Liver (tissue), 9 donors: Measurements from ENCODE around the gene NFU1. TPM values are rescaled to one million over a fixed set of nuclear protein-coding genes. Genes with fewer than 3 reads are reported as not detected.

ENCODE experiments used
- DNase-seq: peaks from one replicate; pipeline ENCODE4 v3.0.0-alpha.2; 2017; ENCODE audit warnings: low spot score
- H3K27ac ChIP-seq, 2 donors: one replicate each; pipeline ENCODE4 v1.7.0; 2013; ENCODE audit warnings: inconsistent platforms in 2 of 2, low read length in 2 of 2, control low read depth in 1 of 2, low read depth in 1 of 2, mild to moderate bottlenecking in 1 of 2
- H3K27me3 ChIP-seq, 4 donors: one replicate each; pipeline versions ENCODE4 v1.6.1 to v1.7.0; 2013; ENCODE audit warnings: low read length in 3 of 4, inconsistent platforms in 1 of 4, mild to moderate bottlenecking in 1 of 4, moderate library complexity in 1 of 4; ENCODE audit not compliant: control insufficient read depth in 4 of 4, insufficient read depth in 4 of 4
- H3K36me3 ChIP-seq, 4 donors: one replicate each; pipeline versions ENCODE4 v1.6.1 to v1.7.0; 2013; ENCODE audit warnings: low read length in 3 of 4, mild to moderate bottlenecking in 3 of 4, low read depth in 1 of 4, moderate library complexity in 1 of 4; ENCODE audit not compliant: control insufficient read depth in 4 of 4, insufficient read depth in 3 of 4
- H3K4me1 ChIP-seq, 4 donors: one replicate each; pipeline versions ENCODE4 v1.6.1 to v1.7.0; 2013; ENCODE audit warnings: low read length in 3 of 4, mild to moderate bottlenecking in 3 of 4, moderate library complexity in 1 of 4; ENCODE audit not compliant: control insufficient read depth in 4 of 4, insufficient read depth in 4 of 4
- H3K4me3 ChIP-seq, 3 donors: one replicate each; pipeline versions ENCODE4 v1.6.1 to v1.7.0; 2013; ENCODE audit warnings: low read length in 3 of 3, control low read depth in 1 of 3, low read depth in 1 of 3, mild to moderate bottlenecking in 1 of 3
- H3K9ac ChIP-seq, 2 donors: one replicate each; pipeline ENCODE4 v1.7.0; 2013; ENCODE audit warnings: low read length in 2 of 2, mild to moderate bottlenecking in 2 of 2, moderate library complexity in 2 of 2, control low read depth in 1 of 2, low read depth in 1 of 2
- H3K9me3 ChIP-seq, 4 donors: one replicate each; pipeline versions ENCODE4 v1.6.1 to v1.7.0; 2013; ENCODE audit warnings: low read length in 3 of 4; ENCODE audit not compliant: control insufficient read depth in 4 of 4
- ATF3 ChIP-seq: IDR thresholded peaks from 2 replicates; pipeline ENCODE4 v1.6.1; 2016; ENCODE audit warnings: antibody characterized with exemption
- CTCF ChIP-seq: fragments of 150-350 bp; IDR thresholded peaks from 2 replicates; pipeline ENCODE4 v1.5.1; 2017; ENCODE audit warnings: improper control_type of control experiment, low read depth, low read length; ENCODE audit not compliant: missing input control
- EGR1 ChIP-seq, 2 donors: IDR thresholded peaks; 2 replicates each; pipeline ENCODE4 v1.6.1; 2016 to 2018; ENCODE audit warnings: antibody characterized with exemption in 2 of 2, low read depth in 2 of 2
- FOXA1 ChIP-seq: IDR thresholded peaks from 2 replicates; pipeline ENCODE4 v1.6.1; 2016; ENCODE audit warnings: antibody characterized with exemption
- FOXA2 ChIP-seq: IDR thresholded peaks from 2 replicates; pipeline ENCODE4 v1.6.1; 2016; ENCODE audit warnings: antibody characterized with exemption
- GABPA ChIP-seq, 2 donors: IDR thresholded peaks in 1 of 2; conservative IDR thresholded peaks in 1 of 2; 2 replicates each; pipeline ENCODE4 v1.6.1; 2016; ENCODE audit warnings: antibody characterized with exemption in 2 of 2, mild to moderate bottlenecking in 1 of 2, moderate library complexity in 1 of 2
- HNF4A ChIP-seq, 2 donors: conservative IDR thresholded peaks; 2 replicates each; pipeline ENCODE4 v1.6.1; 2016; ENCODE audit warnings: antibody characterized with exemption in 2 of 2, mild to moderate bottlenecking in 2 of 2
- HNF4G ChIP-seq: IDR thresholded peaks from 2 replicates; pipeline ENCODE4 v1.6.1; 2016; ENCODE audit warnings: antibody characterized with exemption
- JUND ChIP-seq, 2 donors: IDR thresholded peaks; 2 replicates each; pipeline ENCODE4 v1.6.1; 2016; ENCODE audit warnings: antibody characterized with exemption in 2 of 2
- MAX ChIP-seq: IDR thresholded peaks from 2 replicates; pipeline ENCODE4 v1.6.1; 2016; ENCODE audit warnings: antibody characterized with exemption
- NR2F2 ChIP-seq: IDR thresholded peaks from 2 replicates; pipeline ENCODE4 v1.6.1; 2016; ENCODE audit warnings: antibody characterized with exemption
- RAD21 ChIP-seq, 2 donors: IDR thresholded peaks; 2 replicates each; pipeline ENCODE4 v1.6.1; 2016; ENCODE audit warnings: antibody characterized with exemption in 2 of 2, mild to moderate bottlenecking in 2 of 2
- REST ChIP-seq: IDR thresholded peaks from 2 replicates; pipeline ENCODE4 v1.6.1; 2016; ENCODE audit warnings: antibody characterized with exemption, mild to moderate bottlenecking
- RXRA ChIP-seq, 2 donors: IDR thresholded peaks; 2 replicates each; pipeline ENCODE4 v1.6.1; 2017 to 2018; ENCODE audit warnings: antibody characterized with exemption in 2 of 2, mild to moderate bottlenecking in 1 of 2
- SP1 ChIP-seq: IDR thresholded peaks from 2 replicates; pipeline ENCODE4 v1.6.1; 2018; ENCODE audit warnings: antibody characterized with exemption, mild to moderate bottlenecking
- TAF1 ChIP-seq: conservative IDR thresholded peaks from 2 replicates; pipeline ENCODE4 v1.6.1; 2016; ENCODE audit warnings: antibody characterized with exemption, mild to moderate bottlenecking
- YY1 ChIP-seq: IDR thresholded peaks from 2 replicates; pipeline ENCODE4 v1.6.1; 2016; ENCODE audit warnings: antibody characterized with exemption, mild to moderate bottlenecking
- WGBS: extraction: QIAGEN DNeasy Blood & Tissue Kit; methylation state at CpG from one replicate; pipeline ENCODE4 v1.1.7; 2013; 5-methylcytosine and 5-hydroxymethylcytosine counted together
- polyA plus RNA-seq, 2 donors: library from polyadenylated mRNA; stranded (reverse) in 1 of 2; unstranded in 1 of 2; fragments of 200-250 nt in 1 of 2; fragments of >200 nt in 1 of 2; fragmentation: Nextera tagmentation in 1 of 2; extraction: Ambion mirVana in 1 of 2; gene quantifications; one replicate each; pipeline versions ENCODE4 v1.2.1 to v1.2.3, GENCODE V29; 2013 to 2015
- total RNA-seq, 2 donors: library from RNA; depleted of rRNA; stranded (reverse); fragments of >200 nt; gene quantifications; one replicate each; pipeline ENCODE4 v1.2.3, GENCODE V29; 2014
- TF ChIP-seq, protein P1 (sequence below): IDR thresholded peaks from 2 replicates; pipeline ENCODE4 v1.6.1; 2016; ENCODE audit warnings: antibody characterized with exemption
- donor health status: healthy.
- donor health status: healthy.
- donor health status: healthy.
- donor health status: healthy.
- donor health status: healthy.

Gene NFU1
- total and polyA plus RNA-seq, 4 donors, result 7.4 to 37.4 (median 16.0) TPM

GRCh38 chr2:69353360-69353759 lies 83.9 kb downstream of the NFU1 start:
- H3K36me3 ChIP-seq, result peaks cover 7 to 46% (median 34%) of the 10 kb centered on the region in 4 donors
- H3K4me3 ChIP-seq, result no peak overlapping the region
- H3K9me3 ChIP-seq, result no peaks in the 10 kb centered on the region
- DNase-seq, result no peak
- H3K27ac ChIP-seq, result no peak overlapping the region
- TF ChIP-seq HNF4A (conservative IDR thresholded peaks at IDR 0.05) (no peak), HNF4G (no peak), EGR1 (IDR thresholded peaks at IDR 0.05; ENCODE audit: low read depth in 2 of 2) (no peak), GABPA (IDR thresholded peaks at IDR 0.05 in 1 of 2, conservative IDR thresholded peaks at IDR 0.05 in 1 of 2) (no peak), RXRA (IDR thresholded peaks at IDR 0.05) (no peak), FOXA2 (no peak), ATF3 (no peak), REST (no peak), MAX (no peak), CTCF (no peak), YY1 (no peak), TAF1 (no peak), NR2F2 (no peak), SP1 (no peak), FOXA1 (no peak), RAD21 (IDR thresholded peaks at IDR 0.05) (no peak), JUND (IDR thresholded peaks at IDR 0.05) (no peak)
- TF ChIP-seq, protein P1, sequence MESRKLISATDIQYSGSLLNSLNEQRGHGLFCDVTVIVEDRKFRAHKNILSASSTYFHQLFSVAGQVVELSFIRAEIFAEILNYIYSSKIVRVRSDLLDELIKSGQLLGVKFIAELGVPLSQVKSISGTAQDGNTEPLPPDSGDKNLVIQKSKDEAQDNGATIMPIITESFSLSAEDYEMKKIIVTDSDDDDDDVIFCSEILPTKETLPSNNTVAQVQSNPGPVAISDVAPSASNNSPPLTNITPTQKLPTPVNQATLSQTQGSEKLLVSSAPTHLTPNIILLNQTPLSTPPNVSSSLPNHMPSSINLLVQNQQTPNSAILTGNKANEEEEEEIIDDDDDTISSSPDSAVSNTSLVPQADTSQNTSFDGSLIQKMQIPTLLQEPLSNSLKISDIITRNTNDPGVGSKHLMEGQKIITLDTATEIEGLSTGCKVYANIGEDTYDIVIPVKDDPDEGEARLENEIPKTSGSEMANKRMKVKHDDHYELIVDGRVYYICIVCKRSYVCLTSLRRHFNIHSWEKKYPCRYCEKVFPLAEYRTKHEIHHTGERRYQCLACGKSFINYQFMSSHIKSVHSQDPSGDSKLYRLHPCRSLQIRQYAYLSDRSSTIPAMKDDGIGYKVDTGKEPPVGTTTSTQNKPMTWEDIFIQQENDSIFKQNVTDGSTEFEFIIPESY, result no peak
- no peaks in the 10 kb centered on the region for H3K27me3 ChIP-seq
- 96% methylated on average over 5 of the region's 5 CpGs for WGBS
- H3K9ac ChIP-seq, result no peak overlapping the region
- H3K4me1 ChIP-seq, result peaks cover 0 to 3% (median 0%) of the 10 kb centered on the region in 4 donors
